ENCODE results near the gene TNK1. TPM values are rescaled to one million over a fixed set of nuclear protein-coding genes. Genes with fewer than 3 reads are reported as not detected.

TNK1 gene
- total RNA-seq, 2 experiments from 2014 or later, result 6.8 to 6.9 TPM

- Mint-ChIP-seq H3K4me1 (ENCODE audit: low read depth) (no peaks in the 10 kb centered on the region), H3K9me3 (no peaks in the 10 kb centered on the region), H3K27ac (no peak overlapping the region), H3K4me3 (no peak overlapping the region), H3K27me3 (no peaks in the 10 kb centered on the region), H3K36me3 (ENCODE audit: low read depth) (no peaks in the 10 kb centered on the region)
- DNase-seq, result no peak
- ATAC-seq, result no peak
- intact Hi-C loops (cut with micrococcal nuclease), result no loop called here
- CTCF ChIA-PET, result interaction anchor here (1.0 kb wide), 1 partner anchor 70 kb away, joined by 4 read pairs; no protein-coding TSS in a partner anchor
- TF ChIP-seq CTCF (IDR thresholded peaks at IDR 0.05), result no peak
- POLR2A ChIA-PET, result interaction anchor here (1.0 kb wide), 1 partner anchor 13 kb away, joined by 3 read pairs; the partner anchor contains the start of gene FGF11
Measured at GRCh38 chr17:7426896-7427489, 46.1 kb downstream of the TNK1 start.

GRCh38 chr17:7427549-7427948 is 46.7 kb downstream of the TNK1 start:
- Mint-ChIP-seq H3K36me3 (ENCODE audit: low read depth) (no peaks in the 10 kb centered on the region), H3K4me1 (ENCODE audit: low read depth) (no peaks in the 10 kb centered on the region), H3K9me3 (no peaks in the 10 kb centered on the region), H3K27me3 (no peaks in the 10 kb centered on the region), H3K4me3 (no peak overlapping the region), H3K27ac (no peak overlapping the region)
- DNase-seq (no peak), ATAC-seq (no peak)
- ChIA-PET POLR2A (no interaction called here), CTCF (interaction anchor here (1.0 kb wide), 1 partner anchor 71 kb away, joined by 4 read pairs; no protein-coding TSS in a partner anchor)
- TF ChIP-seq CTCF (IDR thresholded peaks at IDR 0.05), result no peak
- intact Hi-C loops (cut with micrococcal nuclease), result no loop called here

- ATAC-seq (no peak), DNase-seq (no peak)
- no peaks in the 10 kb centered on the region for H3K36me3 Mint-ChIP-seq (ENCODE audit: low read depth)
- TF ChIP-seq CTCF (IDR thresholded peaks at IDR 0.05), result no peak
- H3K27ac Mint-ChIP-seq, result no peak within 1 kb of the TSS
- H3K4me1 Mint-ChIP-seq (ENCODE audit: low read depth), result no peaks in the 10 kb centered on the region
- H3K4me3 Mint-ChIP-seq, result no peak within 1 kb of the TSS
- intact Hi-C loops (cut with micrococcal nuclease), result no loop called here
- no peaks in the 10 kb centered on the region for H3K27me3 Mint-ChIP-seq
- POLR2A ChIA-PET, result no interaction called here
- H3K9me3 Mint-ChIP-seq, result no peaks in the 10 kb centered on the region
- CTCF ChIA-PET, result no interaction called here
Measured at GRCh38 chr17:7428557-7428956, 47.7 kb downstream of the TNK1 start, which contains the start of gene SPEM3. SPEM3 (plus strand) TSS chr17:7428857; CDS start chr17:7428903, 46 bp downstream.

GRCh38 chr17:7429722-7430121 is 48.8 kb downstream of the TNK1 start:
- intact Hi-C loops (cut with micrococcal nuclease), result no loop called here
- CTCF ChIA-PET, result no interaction called here
- Mint-ChIP-seq H3K27ac (no peak overlapping the region), H3K4me1 (ENCODE audit: low read depth) (no peaks in the 10 kb centered on the region), H3K4me3 (no peak overlapping the region), H3K36me3 (ENCODE audit: low read depth) (no peaks in the 10 kb centered on the region), H3K9me3 (no peaks in the 10 kb centered on the region), H3K27me3 (no peaks in the 10 kb centered on the region)
- POLR2A ChIA-PET, result interaction anchor here (1.9 kb wide), 1 partner anchor 257 kb away, joined by 4 read pairs; the partner anchor contains the start of gene TP53
- no peak for TF ChIP-seq CTCF (IDR thresholded peaks at IDR 0.05)
- DNase-seq (no peak), ATAC-seq (no peak)

- no peak for ATAC-seq
- ChIA-PET CTCF (interaction anchor here (1.2 kb wide), 1 partner anchor 75 kb away, joined by 4 read pairs; no protein-coding TSS in a partner anchor), POLR2A (interaction anchor here (1.5 to 1.9 kb wide), 2 partner anchors 53 to 256 kb away, joined by 4 to 7 read pairs; partner anchors contain the start of genes POLR2A and TP53)
- no peaks in the 10 kb centered on the region for H3K27me3 Mint-ChIP-seq
- H3K36me3 Mint-ChIP-seq (ENCODE audit: low read depth), result no peaks in the 10 kb centered on the region
- DNase-seq, result no peak
- no peak for TF ChIP-seq CTCF (IDR thresholded peaks at IDR 0.05)
- peaks cover 2% of the 10 kb centered on the region for H3K4me1 Mint-ChIP-seq (ENCODE audit: low read depth)
- H3K27ac Mint-ChIP-seq, result no peak overlapping the region
- intact Hi-C loops (cut with micrococcal nuclease), result no loop called here
- no peak overlapping the region for H3K4me3 Mint-ChIP-seq
- no peaks in the 10 kb centered on the region for H3K9me3 Mint-ChIP-seq
Measured at GRCh38 chr17:7431231-7431630, 50.3 kb downstream of the TNK1 start.

Measured in activated CD8-positive, alpha-beta T cell treated with anti-CD3 and anti-CD28 coated beads for 36 hours (primary cell).